HL-60 (cell line): ENCODE results near the gene KLHL4.

Source experiments
- CTCF ChIP-seq: IDR thresholded peaks from one replicate; pipeline ENCODE4 v1.5.1; 2011; ENCODE audit warnings: low read length, control low read depth, inconsistent platforms; ENCODE audit not compliant: insufficient read depth
- GABPA ChIP-seq: IDR thresholded peaks from 2 replicates; pipeline ENCODE4 v1.6.1; 2012; ENCODE audit warnings: low read depth
- POLR2AphosphoS5 ChIP-seq: IDR thresholded peaks from 2 replicates; pipeline ENCODE4 v1.6.1; 2012; ENCODE audit warnings: low read depth

- TF ChIP-seq POLR2AphosphoS5, result no peak
- TF ChIP-seq CTCF, result no peak
- TF ChIP-seq GABPA, result no peak
These were observed 883 bp upstream of the KLHL4 start for GRCh38 chrX:87516717-87517121.
